ENCODE data around the gene ODF2L. TPM values are rescaled to one million over a fixed set of nuclear protein-coding genes. Genes with fewer than 3 reads are reported as not detected.

Gene ODF2L
- total and polyA plus RNA-seq, 2 of the 13 experiments (the other 11 are each of a cell fraction or from before 2014, with no cell fraction given): 0.07 TPM; not detected in 1

- POLR2A ChIA-PET: no interaction called here
- CTCF ChIA-PET (ENCODE audit: low intra/inter-chr PET ratio, low total read pairs): interaction anchor here (1.9 kb wide), 1 partner anchor 119 kb away, joined by 16 read pairs; no protein-coding TSS in a partner anchor
- no peak for TF ChIP-seq RFX1 (IDR thresholded peaks at IDR 0.05)
- TF ChIP-seq, protein P1, sequence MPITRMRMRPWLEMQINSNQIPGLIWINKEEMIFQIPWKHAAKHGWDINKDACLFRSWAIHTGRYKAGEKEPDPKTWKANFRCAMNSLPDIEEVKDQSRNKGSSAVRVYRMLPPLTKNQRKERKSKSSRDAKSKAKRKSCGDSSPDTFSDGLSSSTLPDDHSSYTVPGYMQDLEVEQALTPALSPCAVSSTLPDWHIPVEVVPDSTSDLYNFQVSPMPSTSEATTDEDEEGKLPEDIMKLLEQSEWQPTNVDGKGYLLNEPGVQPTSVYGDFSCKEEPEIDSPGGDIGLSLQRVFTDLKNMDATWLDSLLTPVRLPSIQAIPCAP (CRISPR knock-in tag; IDR thresholded peaks at IDR 0.05; ENCODE audit: low read depth): no peak
- TF ChIP-seq ZNF670 (CRISPR knock-in tag; IDR thresholded peaks at IDR 0.05; ENCODE audit: borderline replicate concordance): no peak
- TF ChIP-seq SNAPC5 (CRISPR knock-in tag; IDR thresholded peaks at IDR 0.05; ENCODE audit: borderline replicate concordance): no peak
- TF ChIP-seq ZBTB1 (CRISPR knock-in tag; IDR thresholded peaks at IDR 0.05; ENCODE audit: borderline replicate concordance): no peak
- no peak for TF ChIP-seq NCOR1 (IDR thresholded peaks at IDR 0.05; ENCODE audit: borderline replicate concordance, low read length)
- no peak for TF ChIP-seq PAF1 (CRISPR knock-in tag; IDR thresholded peaks at IDR 0.05)
- TF ChIP-seq ZNF24 (IDR thresholded peaks at IDR 0.05): no peak
- TF ChIP-seq TMF1 (CRISPR knock-in tag; IDR thresholded peaks at IDR 0.05; ENCODE audit: low read depth): no peak
- TF ChIP-seq LBX2 (CRISPR knock-in tag; IDR thresholded peaks at IDR 0.05; ENCODE audit: borderline replicate concordance): no peak
- no peak for TF ChIP-seq REL (CRISPR knock-in tag; conservative IDR thresholded peaks at IDR 0.05)
- TF ChIP-seq ZNF567 (CRISPR knock-in tag; IDR thresholded peaks at IDR 0.05; ENCODE audit: borderline replicate concordance): no peak
- no peak for TF ChIP-seq ZNF205 (CRISPR knock-in tag; IDR thresholded peaks at IDR 0.05)
- no peak for TF ChIP-seq SMARCE1 (IDR thresholded peaks at IDR 0.05; ENCODE audit: borderline replicate concordance)
- BruUV-seq (replicated peaks): no TSS peak
- DNase-seq (ENCODE audit: low spot score): no peak
- WGBS (ENCODE audit: low lambda C conversion rate): 58% methylated on average over 4 of the region's 4 CpGs
- Histone ChIP-seq H3K79me2 (ENCODE audit: insufficient read depth, low read length) (no peaks in the 10 kb centered on the region), H3K4me2 (ENCODE audit: low read depth, low read length) (no peak overlapping the region), H3K9ac (ENCODE audit: insufficient read depth, low read depth, low read length) (no peak overlapping the region), H3K4me1 (ENCODE audit: insufficient read depth, low read length) (no peaks in the 10 kb centered on the region), H3K27ac (ENCODE audit: extremely low read length, insufficient read depth, low read length) (no peak overlapping the region), H3K9me3 (ENCODE audit: low read length) (peaks cover 8% of the 10 kb centered on the region), H3K36me3 (replicated peaks in 1 of 2; ENCODE audit: control insufficient read depth in 1 of 2, insufficient read depth in 2 of 2, low read length in 2 of 2) (no peaks in the 10 kb centered on the region), H3K4me3 (replicated peaks in 1 of 3; ENCODE audit: insufficient read depth in 1 of 3, low read depth in 2 of 3, low read length in 3 of 3) (no peak overlapping the region), H4K20me1 (ENCODE audit: insufficient read depth, low read length) (no peaks in the 10 kb centered on the region), H3K27me3 (ENCODE audit: control insufficient read depth in 1 of 2, insufficient read depth in 2 of 2, low read length in 2 of 2) (no peaks in the 10 kb centered on the region), H2AFZ (ENCODE audit: low read length) (no peak overlapping the region)
- intact Hi-C loops (cut with micrococcal nuclease; ENCODE audit: unreplicated experiment) (loop anchor here (2.0 kb wide), 1 partner anchor 122 kb away; no protein-coding TSS in a partner anchor), in situ Hi-C loops (cut with HindIII; ENCODE audit: extremely low pct_ligation_motif_present, low pct_unique_long_range_greater_than_20kb) (loop anchor here (10.0 kb wide), 1 partner anchor 124 kb away; no protein-coding TSS in a partner anchor)
- no peak for ATAC-seq
- no peak for FAIRE-seq
Measured at GRCh38 chr1:86381223-86381622, 14.9 kb downstream of the ODF2L start.

All from HepG2 (cell line).